Activated CD8-positive, alpha-beta memory T cell treated with anti-CD3 and anti-CD28 coated beads, Interleukin-2, amount 10 ng/mL, durations not matched to agents 7 days and 5 days (primary cell): Measurements from ENCODE around the gene RNF141. TPM values are rescaled to one million over a fixed set of nuclear protein-coding genes. Genes with fewer than 3 reads are reported as not detected.
A peak's percentile ranks its signal among the peaks of the same experiment; 100 is the strongest.

Experiments
- ATAC-seq: fragments of 150-1000 bp; cut with Tn5 transposase; one replicate; pipeline ENCODE4 v1.10.0; 2021; ENCODE audit warnings: moderate library complexity
- CTCF ChIA-PET: fragments of 350-600 bp; sonication (Branson Sonifier 250); formaldehyde crosslinking; loops from one replicate; lab custom pipeline; 2021; ENCODE audit warnings: antibody characterized with exemption; lab: Charles Lee
- DNase-seq: peaks from one replicate; pipeline ENCODE4 v3.0.0-alpha.2; 2020
- H3K27ac Mint-ChIP-seq: one replicate; pipeline ENCODE4 v1.8.0; 2021; ENCODE audit warnings: mild to moderate bottlenecking, mixed read lengths
- H3K27me3 Mint-ChIP-seq: one replicate; pipeline ENCODE4 v1.8.0; 2021; ENCODE audit warnings: mixed read lengths
- H3K36me3 Mint-ChIP-seq: one replicate; pipeline ENCODE4 v1.8.0; 2021; ENCODE audit warnings: mild to moderate bottlenecking, mixed read lengths
- H3K4me1 Mint-ChIP-seq: one replicate; pipeline ENCODE4 v1.8.0; 2021; ENCODE audit warnings: mixed read lengths
- H3K4me3 Mint-ChIP-seq: one replicate; pipeline ENCODE4 v1.8.0; 2021; ENCODE audit warnings: mild to moderate bottlenecking, moderate library complexity, mixed read lengths
- H3K9me3 Mint-ChIP-seq: one replicate; pipeline ENCODE4 v1.8.0; 2022; ENCODE audit warnings: low read depth, mixed read lengths
- total RNA-seq, 2 experiments: library from RNA; stranded (reverse); gene quantifications; one replicate each; pipeline ENCODE4 v1.2.3, GENCODE V29; 2021

RNF141 gene
- total RNA-seq, 2 experiments from 2014 or later, result 9.4 to 10.1 TPM

DNA sequence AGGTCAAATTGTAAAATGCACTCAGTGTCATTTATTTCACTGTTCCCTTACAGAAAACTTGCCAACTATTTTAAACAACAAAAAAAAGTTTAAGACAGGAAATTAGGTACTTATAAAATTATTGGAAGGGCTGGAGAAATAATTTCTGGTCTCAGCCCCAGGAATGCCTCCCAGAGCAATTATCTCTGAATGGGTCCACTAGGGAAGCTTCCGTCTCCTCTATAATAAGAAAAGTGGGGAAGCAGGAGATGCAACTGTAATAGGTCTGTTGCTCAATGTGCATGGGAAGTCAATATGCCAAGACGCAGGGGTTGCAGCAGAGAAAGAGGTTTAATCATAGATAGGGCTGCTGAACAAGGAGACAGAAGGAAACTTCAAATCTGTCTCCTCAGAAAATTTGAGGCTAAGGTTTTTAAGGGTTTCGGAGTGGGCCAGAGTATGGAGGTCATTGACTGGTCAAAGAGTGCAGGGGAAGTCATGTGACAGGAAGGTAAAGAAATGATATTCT, 10.9 kb upstream of the RNF141 start:
- H3K4me1 Mint-ChIP-seq, result no peaks in the 10 kb centered on the region
- no peak overlapping the region for H3K27ac Mint-ChIP-seq
- H3K27me3 Mint-ChIP-seq, result peaks cover 30% of the 10 kb centered on the region
- H3K9me3 Mint-ChIP-seq, result no peaks in the 10 kb centered on the region
- CTCF ChIA-PET, result interaction anchor here (1.2 to 2.2 kb wide), 2 partner anchors 9 to 11 kb away, joined by 3 to 8 read pairs; partner anchors contain the start of gene RNF141
- DNase-seq, result no peak
- no peak for ATAC-seq
- H3K36me3 Mint-ChIP-seq, result no peaks in the 10 kb centered on the region
- H3K4me3 Mint-ChIP-seq, result no peak overlapping the region

DNA sequence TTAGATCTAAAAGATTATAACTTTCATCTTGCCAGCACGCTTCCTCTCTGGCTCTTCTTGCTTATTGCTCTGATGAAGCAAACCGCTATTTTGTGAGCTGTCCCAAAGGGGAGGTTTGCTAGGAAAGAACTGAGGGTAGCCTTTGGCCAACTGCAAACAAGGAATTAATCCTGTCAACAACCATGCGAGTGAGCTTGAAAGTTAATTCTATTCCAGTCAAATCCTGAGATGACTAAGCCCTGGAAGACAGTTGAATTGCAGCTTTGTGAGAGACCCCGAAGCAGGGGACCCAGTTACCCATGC, 10.3 kb upstream of the RNF141 start:
- Mint-ChIP-seq H3K36me3 (no peaks in the 10 kb centered on the region), H3K9me3 (no peaks in the 10 kb centered on the region), H3K4me1 (no peaks in the 10 kb centered on the region), H3K27me3 (peaks cover 28% of the 10 kb centered on the region), H3K4me3 (no peak overlapping the region), H3K27ac (no peak overlapping the region)
- no peak for ATAC-seq
- CTCF ChIA-PET, result interaction anchor here (2.2 kb wide), 1 partner anchor 10 kb away, joined by 8 read pairs; the partner anchor contains the start of gene RNF141
- no peak for DNase-seq

DNA sequence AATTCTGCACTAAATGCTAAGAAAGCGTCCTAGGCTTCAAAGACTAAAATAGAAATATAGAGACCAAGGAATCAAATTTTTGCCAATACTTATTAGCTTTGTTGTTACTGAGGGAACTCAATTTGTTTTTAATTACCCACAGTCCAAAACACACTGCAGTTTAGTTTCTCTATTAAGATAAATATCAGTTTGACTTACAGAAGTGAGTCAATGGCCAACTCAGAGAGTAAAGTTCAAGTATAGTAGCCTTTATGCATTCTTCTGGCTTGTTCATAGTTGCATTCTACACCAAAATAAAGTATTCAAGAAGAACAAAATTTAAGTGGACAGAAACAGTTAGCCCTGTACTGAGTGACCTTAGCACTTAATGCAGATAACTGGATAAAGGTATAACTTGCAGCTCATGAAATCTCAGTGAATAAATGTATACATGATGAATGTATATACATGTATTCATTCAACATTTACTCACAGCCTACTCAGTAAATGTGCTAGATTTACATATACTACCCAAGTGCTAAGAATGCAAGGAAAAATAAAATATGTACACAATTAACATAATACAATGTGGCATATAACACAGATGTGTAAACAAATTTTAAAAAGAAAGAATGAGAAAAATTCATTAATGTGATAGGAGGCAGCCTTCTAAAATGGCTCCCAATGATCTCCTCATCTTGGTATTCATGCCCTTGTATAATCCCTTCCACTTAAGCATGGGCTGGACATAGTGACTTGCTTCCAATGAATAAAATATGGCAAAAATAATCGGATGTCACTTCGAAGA, 9.7 kb upstream of the RNF141 start:
- Mint-ChIP-seq H3K27ac (no peak overlapping the region), H3K36me3 (no peaks in the 10 kb centered on the region), H3K27me3 (peaks cover 27% of the 10 kb centered on the region), H3K4me3 (no peak overlapping the region), H3K9me3 (no peaks in the 10 kb centered on the region), H3K4me1 (no peaks in the 10 kb centered on the region)
- no peak for DNase-seq
- no peak for ATAC-seq
- CTCF ChIA-PET, result interaction anchor here (2.2 kb wide), 1 partner anchor 9 kb away, joined by 8 read pairs; the partner anchor contains the start of gene RNF141

DNA sequence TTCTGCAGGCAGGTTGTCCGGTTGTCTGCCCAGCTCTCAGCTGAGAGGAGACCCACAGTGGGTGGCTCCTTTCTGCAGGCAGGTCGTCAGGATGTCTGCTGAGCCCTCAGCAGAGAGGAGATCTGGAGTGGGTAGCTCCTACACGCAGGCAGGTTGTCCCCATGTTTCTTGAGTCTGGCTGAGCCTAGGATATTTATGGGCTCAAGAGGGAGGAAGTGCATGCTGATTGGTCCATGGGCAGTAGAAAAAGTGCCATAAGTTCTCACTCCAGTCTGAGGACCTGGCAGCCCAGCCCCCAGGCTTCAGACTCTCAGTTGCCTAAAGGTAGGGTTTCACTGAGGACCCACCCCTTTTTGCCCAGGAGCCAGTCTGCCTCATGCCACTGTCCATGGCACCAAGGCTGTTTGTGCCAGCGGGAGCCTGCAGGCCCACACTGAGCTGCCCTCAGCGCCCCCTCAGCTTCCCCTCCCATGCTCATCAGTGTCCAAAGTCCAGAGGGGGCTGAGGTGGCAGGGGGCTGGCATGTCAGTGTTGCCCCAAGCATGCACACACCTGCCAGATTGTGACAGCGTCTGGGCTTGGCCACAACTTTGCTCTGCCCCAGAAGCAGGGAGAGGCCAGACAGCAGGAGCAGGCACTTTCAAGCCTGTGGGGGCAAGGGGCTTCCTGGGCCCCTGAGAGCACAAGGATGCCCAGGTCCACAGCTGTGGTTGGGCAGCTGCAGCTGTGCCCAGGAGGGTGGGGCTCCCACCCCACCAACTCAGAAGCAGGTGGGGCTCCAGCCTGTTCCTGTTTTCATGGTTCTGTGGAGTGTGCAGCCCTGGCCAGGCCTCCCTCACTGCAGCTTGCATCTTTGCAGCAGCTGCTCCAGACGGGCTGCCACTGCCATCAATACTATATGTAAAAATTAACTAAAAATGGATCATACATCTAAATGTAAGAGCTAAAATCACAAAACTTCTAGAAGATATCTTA, 3.8 kb upstream of the RNF141 start:
- Mint-ChIP-seq H3K27me3 (peaks cover 10% of the 10 kb centered on the region), H3K9me3 (peaks cover 2% of the 10 kb centered on the region), H3K4me3 (no peak overlapping the region), H3K4me1 (peaks cover 8% of the 10 kb centered on the region), H3K27ac (no peak overlapping the region), H3K36me3 (no peaks in the 10 kb centered on the region)
- no peak for ATAC-seq
- CTCF ChIA-PET, result no interaction called here
- DNase-seq, result no peak

DNA sequence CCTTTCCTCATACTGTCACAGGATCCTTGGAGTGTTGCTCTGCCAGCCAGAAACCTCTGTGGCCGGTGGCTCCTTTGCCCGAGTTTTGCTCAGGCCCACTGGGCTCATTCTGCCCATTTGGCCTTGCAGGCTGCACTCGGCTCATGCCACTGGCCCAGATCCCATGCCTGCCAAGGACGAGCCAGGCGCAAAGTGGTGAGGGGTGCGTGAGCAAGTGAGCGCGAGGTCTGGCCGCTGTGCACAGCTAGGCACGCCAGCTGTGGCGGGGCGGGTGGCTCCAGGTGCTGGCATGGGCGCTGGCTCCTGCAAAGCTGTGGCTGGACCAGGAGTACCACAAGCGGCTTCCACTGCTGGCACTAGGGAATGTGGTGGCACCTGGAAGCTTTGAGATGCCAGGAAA, 2.8 kb upstream of the RNF141 start:
- CTCF ChIA-PET, result no interaction called here
- Mint-ChIP-seq H3K27ac (no peak overlapping the region), H3K36me3 (no peaks in the 10 kb centered on the region), H3K4me3 (no peak overlapping the region), H3K27me3 (peaks cover 10% of the 10 kb centered on the region), H3K4me1 (peaks cover 16% of the 10 kb centered on the region), H3K9me3 (peaks cover 2% of the 10 kb centered on the region)
- DNase-seq (no peak), ATAC-seq (no peak)

DNA sequence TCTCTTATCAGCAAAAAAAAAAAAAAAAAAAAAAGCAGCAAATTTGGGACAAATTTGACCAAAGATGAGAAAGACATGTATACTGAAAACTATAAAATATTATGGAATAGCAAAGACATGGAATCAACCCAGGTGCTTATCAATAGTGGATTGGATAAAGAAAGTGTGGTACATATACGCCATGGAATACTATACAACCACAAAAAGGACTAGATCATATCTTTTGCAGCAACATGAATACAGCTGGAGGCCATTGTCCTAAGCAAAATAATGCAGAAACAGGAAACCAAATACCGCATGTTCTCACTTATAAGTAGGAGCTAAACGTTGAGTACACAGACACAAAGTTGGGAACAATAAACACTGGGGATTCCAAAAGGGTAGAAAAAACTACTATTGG, 1.8 kb upstream of the RNF141 start:
- Mint-ChIP-seq H3K4me3 (no peak overlapping the region), H3K36me3 (no peaks in the 10 kb centered on the region), H3K4me1 (peaks cover 17% of the 10 kb centered on the region), H3K27ac (no peak overlapping the region), H3K9me3 (peaks cover 2% of the 10 kb centered on the region), H3K27me3 (peaks cover 8% of the 10 kb centered on the region)
- CTCF ChIA-PET, result interaction anchor here (1.7 to 3.5 kb wide), 5 partner anchors 11 to 130 kb away, joined by 6 to 26 read pairs (median 7); no protein-coding TSS in a partner anchor
- ATAC-seq, result no peak
- no peak for DNase-seq

DNA sequence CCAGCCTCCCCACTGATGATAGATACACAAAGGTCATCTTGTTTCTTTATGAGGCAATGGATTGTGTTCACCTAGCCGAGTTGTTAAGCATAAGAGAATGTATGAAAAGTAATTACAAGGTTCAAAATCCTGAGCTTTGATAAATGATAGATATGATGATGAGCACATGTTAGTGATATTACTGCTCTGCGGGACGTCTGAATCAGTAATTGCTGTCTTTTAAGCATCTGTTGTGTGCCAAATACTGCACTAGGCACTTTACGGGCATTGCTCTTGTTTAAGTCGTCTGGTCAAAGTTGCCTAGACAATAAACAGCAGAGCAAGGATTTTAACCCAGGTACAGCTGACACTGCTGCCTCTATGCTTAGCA, 559 bp upstream of the RNF141 start:
- no peak for DNase-seq
- H3K4me3 Mint-ChIP-seq, result peak overlapping the region; percentile 84
- H3K4me1 Mint-ChIP-seq, result peaks cover 18% of the 10 kb centered on the region
- CTCF ChIA-PET, result interaction anchor here (0.8 to 3.5 kb wide), 38 partner anchors 10 to 268 kb away, joined by 3 to 26 read pairs (median 6); partner anchors contain the start of genes AMPD3 and EIF4G2
- H3K36me3 Mint-ChIP-seq, result no peaks in the 10 kb centered on the region
- no peak for ATAC-seq
- peak overlapping the region; percentile 78 for H3K27ac Mint-ChIP-seq
- H3K27me3 Mint-ChIP-seq, result peaks cover 4% of the 10 kb centered on the region
- peaks cover 2% of the 10 kb centered on the region for H3K9me3 Mint-ChIP-seq

DNA sequence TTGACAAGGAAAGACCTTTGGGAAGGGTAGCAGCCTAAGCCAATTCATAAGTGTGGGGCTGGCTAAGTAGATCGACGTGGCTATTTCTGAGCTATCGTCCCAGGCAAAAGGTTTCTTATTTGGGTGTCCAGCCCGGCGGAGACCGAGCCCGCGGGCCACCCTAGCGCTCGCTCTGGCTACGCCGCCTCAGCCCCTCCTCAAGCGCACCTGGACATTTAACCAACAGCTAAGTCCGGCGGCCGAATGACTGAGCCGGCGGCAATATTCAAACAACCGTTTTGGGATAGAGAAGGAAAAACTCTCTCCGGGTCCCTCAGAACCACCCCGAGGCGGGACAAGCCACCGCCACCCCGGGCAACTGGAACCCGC, 457 bp downstream of the RNF141 start:
- CTCF ChIA-PET, result interaction anchor here (0.6 to 3.5 kb wide), 54 partner anchors 9 to 269 kb away, joined by 3 to 26 read pairs (median 5); partner anchors contain the start of genes AMPD3, CTR9 and EIF4G2
- no peak for DNase-seq

DNA sequence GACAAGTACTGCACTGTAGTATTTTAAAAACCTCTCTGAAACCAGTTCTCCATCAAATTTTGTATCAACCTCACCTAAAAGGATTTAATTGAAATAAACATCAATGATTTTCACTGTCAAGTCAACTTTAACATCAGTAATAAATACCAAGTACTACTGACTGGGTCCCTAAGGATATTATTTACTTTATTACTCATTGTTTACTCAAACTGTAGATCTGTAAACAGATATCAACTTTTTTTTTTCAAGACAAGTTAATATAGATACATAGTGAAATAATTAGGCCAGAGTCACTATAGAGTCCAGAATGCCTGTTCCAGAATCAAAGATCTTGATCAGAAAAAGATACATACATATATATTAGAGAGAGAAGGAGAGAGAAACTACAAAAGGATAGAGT, 1.6 kb downstream of the RNF141 start:
- Mint-ChIP-seq H3K27me3 (no peaks in the 10 kb centered on the region), H3K4me3 (peak overlapping the region; percentile 84), H3K9me3 (peaks cover 2% of the 10 kb centered on the region), H3K4me1 (peaks cover 25% of the 10 kb centered on the region), H3K27ac (no peak overlapping the region), H3K36me3 (no peaks in the 10 kb centered on the region)
- CTCF ChIA-PET, result interaction anchor here (1.1 to 3.5 kb wide), 5 partner anchors 84 to 130 kb away, joined by 3 to 26 read pairs (median 11); partner anchors contain the start of gene AMPD3
- no peak for ATAC-seq
- DNase-seq, result no peak

More for the DNA sequence above, 457 bp downstream of the RNF141 start:
- Mint-ChIP-seq H3K4me3 (peak overlapping the region; percentile 84), H3K4me1 (peaks cover 25% of the 10 kb centered on the region), H3K9me3 (peaks cover 2% of the 10 kb centered on the region), H3K27me3 (no peaks in the 10 kb centered on the region), H3K27ac (peak overlapping the region; percentile 78), H3K36me3 (no peaks in the 10 kb centered on the region)
- ATAC-seq, result peak; percentile 21

DNA sequence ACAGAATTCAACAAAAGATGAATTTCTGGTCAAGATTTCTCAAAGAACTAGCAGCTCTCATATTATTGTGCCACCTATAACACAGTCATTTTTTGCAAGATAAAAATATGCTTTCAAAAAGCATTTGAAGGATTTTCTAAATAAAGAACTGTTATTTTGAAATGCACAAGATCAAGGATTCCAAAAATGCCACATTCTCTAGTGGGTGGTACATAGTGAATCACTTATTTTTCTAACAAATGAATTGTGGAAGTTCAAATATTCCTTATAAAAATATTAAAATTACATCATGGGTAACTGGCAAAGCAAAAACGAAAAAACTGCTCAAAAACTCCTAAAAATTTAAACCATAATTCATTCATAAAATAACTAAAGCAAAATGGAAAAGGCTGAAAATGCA, 2.1 kb downstream of the RNF141 start:
- CTCF ChIA-PET, result no interaction called here
- no peak overlapping the region for H3K27ac Mint-ChIP-seq
- H3K36me3 Mint-ChIP-seq, result no peaks in the 10 kb centered on the region
- no peaks in the 10 kb centered on the region for H3K27me3 Mint-ChIP-seq
- peaks cover 25% of the 10 kb centered on the region for H3K4me1 Mint-ChIP-seq
- H3K4me3 Mint-ChIP-seq, result no peak overlapping the region
- H3K9me3 Mint-ChIP-seq, result no peaks in the 10 kb centered on the region
- DNase-seq (no peak), ATAC-seq (no peak)

DNA sequence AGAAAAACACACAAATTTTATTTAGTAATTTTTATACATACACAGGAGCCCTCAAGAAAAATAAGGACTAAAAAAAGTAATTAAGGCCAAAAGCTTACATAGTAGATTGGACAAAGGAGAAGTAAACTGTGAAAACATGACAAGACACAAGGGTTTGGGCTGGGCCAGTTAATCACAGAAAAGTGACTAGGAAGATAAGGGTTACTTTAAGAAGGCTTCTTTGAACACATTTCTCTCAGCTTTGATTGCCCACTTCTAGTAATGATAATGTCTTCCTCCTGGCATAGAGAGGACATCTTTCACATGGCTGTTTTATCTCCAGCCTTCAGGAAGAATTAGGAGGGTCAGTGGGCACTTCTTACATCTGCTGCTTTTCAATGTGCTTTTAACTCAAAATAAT, 3.4 kb downstream of the RNF141 start:
- Mint-ChIP-seq H3K36me3 (no peaks in the 10 kb centered on the region), H3K4me3 (no peak overlapping the region), H3K27me3 (no peaks in the 10 kb centered on the region), H3K9me3 (no peaks in the 10 kb centered on the region), H3K27ac (no peak overlapping the region), H3K4me1 (peaks cover 25% of the 10 kb centered on the region)
- no peak for ATAC-seq
- no peak for DNase-seq
- CTCF ChIA-PET, result no interaction called here

DNA sequence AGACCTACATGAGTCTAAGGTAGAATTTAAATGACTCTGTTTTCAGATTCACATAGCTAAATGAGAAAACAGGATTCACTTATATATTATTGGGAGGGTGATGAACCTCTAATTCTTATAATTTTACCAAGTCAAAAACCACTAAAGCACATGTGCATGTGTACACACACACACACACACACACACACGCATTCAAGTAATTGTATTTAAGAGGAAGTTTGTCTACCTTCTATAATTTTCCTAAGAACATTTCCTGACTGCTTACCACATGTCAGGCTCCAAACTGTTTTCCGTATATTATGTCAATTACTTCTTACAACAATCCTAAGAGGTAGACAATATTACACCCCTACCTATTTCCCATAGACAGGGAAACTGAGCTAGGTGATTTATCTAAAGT, 6.7 kb downstream of the RNF141 start:
- DNase-seq (no peak), ATAC-seq (no peak)
- CTCF ChIA-PET, result interaction anchor here (0.9 to 1.6 kb wide), 3 partner anchors 56 to 208 kb away, joined by 3 to 4 read pairs (median 3); no protein-coding TSS in a partner anchor
- Mint-ChIP-seq H3K36me3 (peaks cover 2% of the 10 kb centered on the region), H3K9me3 (no peaks in the 10 kb centered on the region), H3K27ac (no peak overlapping the region), H3K4me1 (peaks cover 12% of the 10 kb centered on the region), H3K4me3 (no peak overlapping the region), H3K27me3 (no peaks in the 10 kb centered on the region)

DNA sequence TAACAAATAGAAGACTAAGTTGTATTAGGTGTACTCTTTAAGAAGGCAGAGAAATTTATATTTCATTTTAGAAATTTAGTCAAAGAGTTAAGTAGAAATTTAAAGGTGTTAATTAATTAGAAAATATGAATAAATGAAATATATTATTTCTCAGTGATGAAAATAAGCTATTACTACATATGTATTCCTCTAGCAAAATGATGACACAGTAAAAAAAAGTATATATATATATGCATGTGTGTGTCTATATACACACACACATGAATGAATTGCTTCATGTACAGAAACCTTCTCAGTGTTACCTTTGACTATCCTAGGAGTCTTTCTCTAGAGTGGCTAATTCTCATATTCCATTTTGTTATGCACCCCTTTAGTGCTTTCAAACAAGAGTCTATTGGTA, 7.7 kb downstream of the RNF141 start:
- H3K27me3 Mint-ChIP-seq, result no peaks in the 10 kb centered on the region
- CTCF ChIA-PET, result interaction anchor here (1.9 kb wide), 1 partner anchor 74 kb away, joined by 4 read pairs; no protein-coding TSS in a partner anchor
- peaks cover 8% of the 10 kb centered on the region for H3K4me1 Mint-ChIP-seq
- H3K9me3 Mint-ChIP-seq, result no peaks in the 10 kb centered on the region
- H3K27ac Mint-ChIP-seq, result no peak overlapping the region
- no peak overlapping the region for H3K4me3 Mint-ChIP-seq
- H3K36me3 Mint-ChIP-seq, result peaks cover 2% of the 10 kb centered on the region
- ATAC-seq, result no peak
- DNase-seq, result no peak
